RPMI8226 (cell line): ENCODE data around the gene YWHAQ.
"Not testable (repeated sequence)": the region's sequence is repeated elsewhere in the genome, so short reads cannot be mapped to it uniquely, and the experiment has no call there.

Source experiments
- DNase-seq: peaks from one replicate; pipeline ENCODE4 v3.0.0-alpha.2; 2015

Gene YWHAQ

DNA sequence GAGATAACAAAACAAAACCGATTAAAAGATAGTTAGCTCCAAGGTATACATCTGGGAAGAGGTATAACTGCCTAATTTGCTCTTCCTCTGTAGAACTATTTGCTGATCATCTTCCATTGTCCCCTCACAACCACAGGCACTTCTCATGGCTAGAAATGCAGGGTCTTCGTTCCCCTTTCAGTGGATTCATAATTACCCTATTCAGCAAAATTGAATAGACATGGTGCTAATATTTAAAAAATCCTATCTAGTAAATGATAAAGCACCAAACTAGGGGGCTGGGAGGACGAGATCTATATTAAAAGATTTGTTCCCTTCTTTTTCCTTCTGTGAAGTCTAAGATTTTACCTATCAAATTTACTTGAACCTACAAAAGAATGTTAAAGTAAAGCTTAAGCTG is 44.3 kb downstream of the YWHAQ start:
- DNase-seq, result no peak

DNA sequence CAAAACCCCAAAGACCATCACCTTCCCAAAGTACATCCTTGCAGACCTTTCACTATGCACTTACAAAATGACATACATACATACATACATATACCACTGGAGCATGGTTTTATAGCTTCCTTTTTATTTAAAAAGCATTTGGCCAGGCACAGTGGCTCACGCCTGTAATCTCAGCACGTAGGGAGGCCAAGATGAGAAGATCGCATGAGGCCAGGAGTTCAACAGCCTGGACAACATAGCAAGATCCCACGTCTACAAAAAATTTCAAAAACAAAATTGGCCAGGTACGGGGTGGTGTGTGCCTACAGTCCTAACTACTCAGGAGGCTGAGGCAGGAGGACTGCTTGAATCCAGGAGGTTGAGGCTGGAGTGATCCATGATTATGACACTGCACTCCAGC is 45.3 kb downstream of the YWHAQ start:
- no peak for DNase-seq

DNA sequence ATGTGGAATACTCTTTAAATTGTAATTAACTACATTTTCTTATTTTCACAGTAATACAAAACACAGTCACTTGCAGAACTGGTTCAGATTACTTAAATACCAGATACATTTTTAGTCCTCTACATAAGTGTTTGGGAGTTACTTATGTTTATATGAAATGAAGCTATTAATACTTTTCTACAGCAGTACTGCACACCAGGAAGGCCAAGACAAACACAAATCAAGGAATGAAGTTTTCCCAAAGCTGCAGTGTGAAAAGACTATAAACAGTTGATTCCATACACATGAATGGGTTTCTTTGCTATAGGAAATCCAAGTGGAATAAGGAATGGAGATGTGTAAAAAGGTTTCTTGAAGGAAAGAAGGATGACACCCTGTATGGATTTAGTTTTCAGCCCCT is 45.9 kb downstream of the YWHAQ start:
- not testable (repeated sequence) for DNase-seq

DNA sequence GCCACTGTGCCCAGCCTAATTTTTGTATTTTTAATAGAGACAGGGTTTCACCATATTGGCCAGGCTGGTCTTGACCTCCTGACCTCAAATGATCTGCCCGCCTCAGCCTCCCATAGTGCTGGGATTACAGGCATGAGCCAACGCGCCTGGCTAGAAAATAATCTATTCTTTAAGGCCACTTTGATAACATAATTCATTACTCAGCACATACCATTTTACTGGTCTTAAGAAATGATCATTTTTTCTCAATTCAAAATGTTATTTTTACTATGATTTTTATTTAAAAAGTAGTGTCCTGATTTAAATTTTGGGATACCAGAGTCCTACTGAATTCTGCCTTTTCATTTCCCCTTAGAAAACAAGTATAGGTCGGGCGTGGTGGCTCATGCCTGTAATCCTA is 48.2 kb downstream of the YWHAQ start:
- DNase-seq, result no peak

DNA sequence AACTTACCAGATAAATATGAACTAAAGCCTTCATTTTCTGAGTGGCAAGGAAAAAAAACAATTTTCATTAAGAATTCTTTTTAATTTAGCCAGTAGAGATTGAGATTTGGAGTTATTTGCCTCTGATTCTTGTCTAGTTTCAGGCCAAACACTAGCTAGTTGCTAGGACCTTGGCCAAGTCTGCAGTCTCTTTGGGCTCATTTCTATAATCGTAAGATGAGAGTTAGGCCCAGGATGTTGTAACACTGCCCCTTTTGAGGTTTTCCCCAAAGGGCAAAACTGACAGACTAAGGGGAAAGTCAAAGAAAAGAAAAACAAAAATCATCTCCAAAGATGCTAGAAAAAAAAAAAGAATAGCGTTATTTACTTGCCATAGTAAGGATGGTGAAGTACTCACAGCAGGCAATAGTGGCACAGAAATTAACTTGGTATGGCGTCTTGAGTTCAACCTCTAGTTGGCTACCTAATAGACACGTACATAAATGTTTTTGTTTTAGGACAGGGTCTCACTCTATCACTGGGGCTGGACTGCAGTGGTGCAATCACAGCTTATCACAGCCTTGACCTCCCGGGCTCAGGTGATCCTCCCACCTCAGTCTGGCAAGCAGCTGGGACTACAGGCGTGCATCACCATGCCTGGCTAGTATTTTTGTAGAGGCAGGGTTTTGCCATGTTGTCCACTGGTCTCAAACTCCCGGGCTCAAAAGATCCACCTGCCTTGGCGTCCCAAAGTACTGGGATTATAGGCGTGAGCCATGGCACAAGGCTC is 52.1 kb downstream of the YWHAQ start:
- no peak for DNase-seq

DNA sequence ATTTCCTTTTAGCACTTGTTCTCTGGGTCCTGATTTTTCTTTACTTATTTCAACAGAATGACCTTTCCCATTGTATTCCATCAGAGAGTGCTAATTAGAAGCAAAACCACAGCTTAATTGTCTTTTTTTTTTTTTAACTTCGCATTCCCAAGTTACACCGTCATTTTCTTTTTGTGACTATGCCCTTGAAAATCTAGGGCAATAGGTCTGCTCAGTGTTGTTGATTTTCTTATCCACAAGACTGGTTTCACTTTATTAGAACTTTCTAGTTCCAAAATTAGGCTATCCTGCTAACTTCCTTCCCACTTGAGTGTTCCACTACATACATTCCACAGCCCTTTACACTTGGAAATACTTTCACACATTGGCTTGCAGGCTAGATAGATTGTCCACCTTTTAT is 56.5 kb downstream of the YWHAQ start:
- DNase-seq, result no peak

DNA sequence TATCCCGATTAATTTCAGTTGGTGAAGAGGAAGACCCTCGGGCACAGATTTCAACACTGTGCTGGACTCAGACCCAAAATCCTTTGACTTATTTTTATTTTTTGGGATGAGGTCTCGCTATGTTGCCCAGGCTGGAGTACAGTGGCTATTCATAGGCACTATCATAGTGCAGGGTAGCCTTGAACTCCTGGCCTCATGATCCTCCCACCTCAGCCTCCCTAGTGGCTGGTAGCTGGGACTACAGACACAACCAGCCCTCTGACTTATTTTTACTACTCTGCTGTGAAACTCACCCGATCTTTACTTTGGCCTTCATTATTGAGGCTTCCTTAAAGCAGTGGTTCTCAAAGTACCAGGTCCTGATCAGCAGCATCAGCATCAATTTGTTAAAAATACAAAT is 57.0 kb downstream of the YWHAQ start:
- no peak for DNase-seq

DNA sequence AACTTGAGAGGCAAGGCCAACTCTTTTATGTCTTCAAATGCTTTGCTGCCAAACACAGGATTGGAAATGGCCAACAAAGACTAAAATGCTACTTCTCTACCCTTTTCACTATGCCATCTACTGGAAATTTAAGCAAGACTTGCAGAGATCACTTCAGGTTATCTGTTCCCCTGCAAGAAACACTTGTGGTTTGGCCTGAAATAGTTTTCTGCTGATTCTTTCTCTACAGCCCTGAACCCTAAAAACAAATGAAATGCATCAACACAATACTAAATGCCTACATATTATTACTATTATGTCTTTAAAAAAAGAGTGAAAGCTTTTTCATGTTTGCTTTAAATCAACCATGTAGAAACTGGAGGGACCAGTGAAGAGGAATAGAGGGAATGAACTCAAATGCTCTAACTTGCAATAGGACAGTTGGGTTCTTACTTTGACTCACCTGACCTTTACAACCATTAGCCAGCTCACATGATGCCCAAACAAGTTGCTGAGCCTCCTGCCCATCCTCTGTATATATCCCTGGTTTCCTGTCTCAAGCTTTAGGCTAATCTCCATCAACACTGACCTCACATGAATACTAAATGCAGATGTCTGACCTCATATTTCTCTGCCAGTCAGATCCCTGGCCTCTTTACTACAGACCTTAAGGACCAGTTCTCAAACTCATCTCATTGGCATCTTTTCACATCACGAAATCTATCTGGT is 57.6 kb downstream of the YWHAQ start:
- no peak for DNase-seq

DNA sequence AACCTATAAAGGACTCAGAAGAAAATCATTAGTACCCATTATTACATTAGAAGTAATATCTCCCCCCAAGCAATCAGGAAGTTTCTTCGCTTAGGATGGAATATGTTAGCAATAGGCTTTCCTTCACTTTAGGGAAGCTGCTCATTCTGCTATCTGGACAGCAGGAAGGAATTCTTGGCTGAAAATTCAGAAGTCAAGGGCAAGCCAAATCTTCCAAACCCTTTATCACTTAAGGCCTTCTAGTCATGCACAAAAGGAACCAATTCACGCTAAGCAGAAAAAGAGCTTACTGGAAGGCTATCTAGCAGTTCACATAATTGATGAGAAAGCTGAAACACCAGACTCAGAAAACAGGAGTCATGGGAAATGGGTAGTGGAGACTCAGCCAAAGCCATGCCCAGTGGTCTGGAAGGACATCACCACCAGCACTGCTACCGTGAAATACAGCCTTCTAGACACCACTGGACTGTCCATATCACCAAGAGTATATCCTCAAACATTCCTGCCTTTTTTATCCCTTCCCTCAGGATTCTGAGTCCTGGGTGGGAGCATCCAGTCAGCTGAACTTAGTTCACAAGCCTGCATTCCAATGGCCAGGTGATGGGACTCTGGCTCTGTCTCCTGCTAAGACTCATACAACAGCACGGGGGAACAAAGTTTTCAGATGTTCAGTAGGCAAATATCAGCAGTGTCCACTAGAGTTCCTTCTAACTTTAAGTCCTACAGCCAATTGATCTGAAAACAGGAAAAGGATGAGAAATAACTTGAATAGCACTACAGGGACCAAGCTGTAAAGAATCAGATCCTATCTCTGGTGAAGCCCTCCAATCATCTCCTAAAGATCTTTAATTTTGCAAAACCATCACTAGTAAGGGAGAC is 60.4 kb downstream of the YWHAQ start:
- DNase-seq, result no peak

DNA sequence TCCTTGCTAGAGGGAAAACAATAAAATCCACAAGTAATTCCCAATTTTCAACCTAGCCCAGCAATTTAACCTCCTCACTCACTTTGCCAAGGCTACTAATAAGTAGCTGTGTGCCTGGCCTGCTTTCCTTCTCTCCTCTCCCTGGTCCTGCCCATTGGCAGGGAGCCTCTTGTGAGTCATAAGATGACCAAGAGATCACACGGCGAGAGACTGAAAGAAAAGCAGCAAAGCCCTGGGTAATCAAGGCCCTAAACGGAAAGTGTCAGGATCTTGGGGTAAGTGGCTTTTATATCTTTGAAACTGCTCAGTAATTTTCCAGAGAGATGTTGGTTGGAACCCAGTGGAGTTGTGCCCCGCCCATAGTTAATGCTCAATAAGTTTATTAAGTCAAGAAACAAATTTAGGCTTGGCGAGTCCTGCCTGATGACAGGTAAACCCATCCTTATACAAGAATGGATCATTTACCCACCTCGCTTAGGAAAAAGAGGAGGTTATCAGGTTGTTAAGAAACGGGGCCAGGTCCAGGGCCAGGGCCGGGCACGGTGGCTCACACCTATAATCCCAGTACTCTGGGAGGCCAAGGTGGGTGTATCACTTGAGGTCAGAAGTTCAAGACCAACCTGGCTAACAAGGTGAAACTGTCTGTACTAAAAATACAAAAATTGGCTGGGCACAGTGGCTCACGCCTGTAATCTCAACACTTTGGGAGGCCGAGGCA is 65.2 kb downstream of the YWHAQ start:
- DNase-seq, result no peak

DNA sequence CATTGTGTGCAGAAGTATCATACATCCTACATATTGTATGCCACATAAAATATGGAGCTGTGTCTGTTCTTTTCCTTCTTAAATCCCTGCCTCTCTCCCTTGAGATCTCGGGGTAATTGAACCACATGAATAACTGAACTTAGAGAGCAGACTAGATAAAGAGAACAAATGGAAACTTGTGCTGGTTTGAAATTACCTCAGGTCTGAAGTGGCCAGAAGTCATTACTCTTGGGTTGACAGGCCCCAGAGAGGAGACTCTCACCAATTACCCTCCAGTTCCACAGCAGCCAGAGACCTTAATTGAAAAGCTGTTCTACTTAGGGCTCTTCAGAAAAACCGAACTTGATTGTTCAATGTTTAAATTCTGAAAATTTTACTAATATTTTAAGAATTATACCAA is 70.2 kb downstream of the YWHAQ start:
- DNase-seq, result no peak

DNA sequence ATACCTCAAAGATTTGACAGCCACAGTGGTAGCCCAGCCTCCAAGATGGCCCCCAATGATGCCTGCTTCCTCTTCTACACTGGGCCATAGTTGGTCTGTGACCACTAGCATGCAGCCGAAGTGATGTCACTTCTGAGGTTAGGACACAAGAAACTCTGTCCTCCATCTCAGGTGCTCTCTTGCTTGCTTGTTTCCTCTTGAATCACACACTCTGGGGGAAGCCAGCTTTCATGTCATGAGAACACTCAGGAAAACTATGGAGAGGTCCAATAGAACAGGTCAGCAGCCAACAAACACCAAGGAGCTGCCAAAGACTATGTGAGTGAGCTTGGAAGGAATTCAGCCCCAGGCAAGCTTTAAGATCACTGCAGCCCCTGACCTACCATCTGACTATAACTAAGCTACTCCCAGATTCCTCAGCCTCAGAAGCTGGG is 71.8 kb downstream of the YWHAQ start:
- DNase-seq, result no peak

DNA sequence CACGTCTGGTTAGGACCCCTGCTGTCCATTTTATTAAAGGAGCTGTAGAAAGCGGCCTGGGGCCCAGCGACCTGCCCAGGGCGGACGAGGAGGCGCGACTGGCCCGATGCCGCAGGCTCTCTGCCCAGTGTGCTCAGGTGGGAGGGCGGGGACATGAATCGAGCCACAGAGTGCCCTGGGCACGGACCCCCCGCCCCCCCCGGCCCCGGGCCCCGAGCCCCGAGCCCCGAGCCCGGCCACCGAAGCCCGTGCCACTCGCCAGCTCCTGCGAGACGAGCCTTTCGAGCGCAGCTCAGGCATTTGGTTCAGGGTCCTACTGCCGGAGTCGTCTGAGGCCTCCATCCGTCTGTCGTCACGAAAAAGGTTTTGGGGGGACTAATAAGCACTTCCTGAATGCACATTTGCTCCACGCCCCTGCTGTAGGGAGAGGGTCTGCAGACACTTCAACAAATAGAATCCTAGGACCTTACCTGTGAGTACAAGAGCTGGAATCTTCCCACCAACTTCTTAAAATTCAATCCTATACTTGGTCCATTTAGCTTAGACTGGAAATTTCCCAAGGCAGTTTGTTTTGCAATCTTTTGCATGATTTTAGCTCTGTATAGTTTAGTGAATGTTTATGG is 74.6 kb downstream of the YWHAQ start:
- no peak for DNase-seq

DNA sequence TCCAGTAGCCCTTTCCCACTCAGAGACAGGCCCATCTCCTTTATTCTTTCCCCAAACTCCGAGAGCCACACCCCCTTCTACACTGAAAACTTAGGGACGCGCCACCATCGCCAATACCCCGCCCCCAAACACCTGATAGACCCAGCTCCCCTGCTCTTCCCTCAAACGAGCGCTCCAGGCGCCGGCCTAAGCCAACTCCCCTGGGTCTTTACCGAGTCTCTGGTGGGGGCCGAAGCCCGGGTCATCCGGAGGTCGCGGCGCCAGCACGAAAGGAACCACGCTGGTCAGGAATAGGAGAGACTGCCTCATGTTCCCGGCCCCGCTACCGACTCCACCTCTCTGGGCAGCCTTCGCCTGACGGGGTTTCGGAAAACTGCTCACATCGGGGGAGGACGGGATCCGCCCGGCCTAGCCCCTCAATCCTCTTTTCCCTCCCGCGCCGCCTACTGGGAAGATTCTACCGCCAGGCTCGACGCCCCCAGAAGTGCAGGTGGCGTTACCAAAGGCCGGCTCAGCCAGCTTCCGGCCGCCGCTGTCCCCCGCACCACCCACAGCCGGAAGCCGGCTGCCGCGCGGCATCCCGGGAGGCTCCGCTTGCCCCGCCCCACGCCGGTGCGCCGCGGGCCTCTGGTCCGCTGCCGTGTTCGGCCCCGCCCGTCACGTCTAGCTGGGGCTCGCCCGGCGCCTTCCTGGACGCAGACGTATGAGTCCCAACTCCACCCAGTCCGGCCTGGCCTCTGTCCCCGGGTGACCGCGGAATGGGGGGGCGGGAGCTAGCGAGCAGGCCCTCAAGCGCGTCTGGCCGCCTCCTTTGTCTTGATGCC is 75.3 kb downstream of the YWHAQ start, which contains the start of gene ADAM17:
Gene ADAM17, minus strand, starts transcription at position 534 of the 824 bp plus-strand sequence. Its CDS starts 225 bp downstream, at position 309.
- DNase-seq, result peak; percentile 97

DNA sequence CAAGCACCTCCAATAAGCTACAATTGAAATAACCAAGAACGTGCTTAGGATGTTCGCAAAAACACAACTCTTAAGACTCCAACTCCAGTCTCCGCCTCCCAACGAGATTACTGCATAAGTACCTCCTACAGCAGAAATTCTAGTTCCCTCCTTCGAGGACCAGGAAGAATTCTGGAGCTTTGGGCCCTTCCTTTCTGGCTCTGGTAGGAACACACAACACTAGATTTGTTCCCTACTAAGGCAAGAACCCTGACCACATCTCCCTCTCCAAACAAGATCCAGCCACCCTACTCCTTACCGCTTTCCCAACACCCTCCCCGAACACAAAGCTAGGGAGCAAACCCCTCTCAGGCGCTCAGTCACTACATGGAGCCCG is 75.9 kb downstream of the YWHAQ start:
- DNase-seq, result peak; percentile 66

DNA sequence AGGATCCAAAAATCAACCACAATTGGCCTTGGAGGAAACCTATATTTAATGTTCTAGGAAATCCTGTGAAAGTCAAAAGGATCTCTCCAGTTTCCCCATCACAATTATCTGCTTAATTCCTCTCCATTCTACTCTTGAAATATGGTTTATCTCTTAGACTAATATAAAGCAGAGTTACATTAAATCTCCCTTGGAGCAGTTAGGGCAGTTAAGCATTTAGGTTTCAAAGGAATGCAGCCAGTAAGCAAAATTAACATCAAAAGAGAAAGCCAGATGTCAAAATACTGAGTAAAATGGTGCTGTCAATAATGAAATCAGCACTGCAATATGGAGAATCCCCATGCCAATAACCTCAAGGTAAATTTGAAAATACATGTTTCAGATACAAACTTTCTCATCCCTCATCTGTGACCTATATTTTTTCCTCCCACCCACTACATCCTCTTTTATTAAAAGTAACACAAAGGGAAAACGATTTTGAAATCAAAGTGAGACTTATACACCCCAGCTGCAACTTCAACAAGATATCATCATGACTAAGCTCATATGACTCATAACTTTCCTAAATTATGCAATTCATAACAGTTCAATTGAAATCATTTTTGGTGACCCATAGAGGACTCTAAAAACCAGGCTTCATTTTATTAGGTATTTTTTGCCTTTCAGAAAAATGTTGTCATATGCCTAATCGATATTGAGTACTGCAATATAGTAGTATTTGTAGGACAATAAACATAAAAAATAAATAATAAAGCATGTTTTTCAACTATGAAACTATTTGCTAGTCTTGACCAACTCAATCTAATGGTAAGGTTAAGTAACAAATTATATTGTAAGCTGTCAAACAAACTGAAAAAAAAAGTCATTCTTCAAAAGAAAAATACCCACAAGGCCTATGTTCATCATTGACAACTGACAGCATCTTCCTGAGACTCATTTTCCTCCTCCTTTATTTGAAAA is 78.3 kb downstream of the YWHAQ start:
- no peak for DNase-seq

DNA sequence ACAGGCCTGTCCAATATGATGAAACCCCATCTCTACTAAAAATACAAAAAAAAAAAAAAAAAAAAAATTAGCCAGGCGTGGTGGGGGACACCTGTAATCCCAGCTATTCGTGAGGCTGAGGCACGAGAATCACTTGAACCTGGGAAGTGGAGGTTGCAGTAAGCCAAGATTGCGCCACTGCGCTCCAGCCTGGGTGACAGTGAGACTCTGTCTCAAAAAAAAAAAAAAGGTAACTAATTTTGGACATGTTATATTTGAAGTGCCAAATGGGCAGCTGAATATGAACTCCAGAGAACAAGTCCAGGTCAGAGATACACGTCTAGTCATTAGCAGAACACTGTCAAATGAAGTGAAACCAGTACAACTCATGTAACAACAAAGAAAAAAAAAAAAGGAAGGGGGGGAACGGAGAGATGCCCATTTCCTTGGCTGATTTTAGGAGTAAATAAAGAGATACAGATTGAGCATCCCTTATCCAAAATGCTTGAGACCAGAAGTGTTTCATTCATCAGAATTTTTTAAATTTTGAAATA is 79.9 kb downstream of the YWHAQ start:
- not testable (repeated sequence) for DNase-seq

DNA sequence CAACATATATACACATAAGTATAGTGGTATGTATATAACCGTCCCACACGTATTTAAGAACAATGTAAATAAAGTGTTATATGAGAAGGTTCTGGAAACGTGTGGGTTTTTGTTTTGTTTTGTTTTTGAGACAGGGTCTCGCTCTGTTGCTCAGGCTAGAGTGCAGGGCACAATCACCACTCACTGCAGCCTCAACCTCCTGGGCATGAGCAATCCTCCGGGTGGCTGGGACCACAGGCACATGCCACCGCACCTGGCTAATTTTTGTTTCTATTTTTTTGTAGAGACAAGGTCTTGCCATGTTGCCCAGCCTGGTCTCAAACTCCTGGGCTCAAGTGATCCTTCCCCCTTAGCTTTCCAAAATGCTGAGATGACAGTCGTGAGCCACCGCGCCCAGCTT is 81.4 kb downstream of the YWHAQ start:
- DNase-seq, result no peak

DNA sequence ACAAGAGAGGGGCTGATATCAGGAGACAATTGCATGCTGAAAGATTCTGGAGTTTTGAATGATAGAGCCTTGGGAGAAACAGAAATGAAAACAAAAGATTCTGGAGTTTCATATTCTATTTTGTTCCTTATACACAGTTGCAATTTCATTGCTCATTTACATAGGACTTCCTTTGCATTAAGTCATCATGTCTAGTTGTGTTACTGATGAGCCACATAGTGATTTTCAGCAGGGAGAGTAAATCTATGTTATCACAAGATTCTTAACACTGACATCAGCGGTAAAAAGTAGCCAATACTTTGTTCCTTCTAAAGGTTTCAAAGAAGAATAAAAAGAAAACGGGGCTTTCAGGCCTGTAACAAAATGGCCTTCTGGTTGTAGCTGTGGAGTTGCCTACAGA is 82.3 kb downstream of the YWHAQ start:
- peak; percentile 16 for DNase-seq
